ENCODE measurements around the gene FAF2.

DNA sequence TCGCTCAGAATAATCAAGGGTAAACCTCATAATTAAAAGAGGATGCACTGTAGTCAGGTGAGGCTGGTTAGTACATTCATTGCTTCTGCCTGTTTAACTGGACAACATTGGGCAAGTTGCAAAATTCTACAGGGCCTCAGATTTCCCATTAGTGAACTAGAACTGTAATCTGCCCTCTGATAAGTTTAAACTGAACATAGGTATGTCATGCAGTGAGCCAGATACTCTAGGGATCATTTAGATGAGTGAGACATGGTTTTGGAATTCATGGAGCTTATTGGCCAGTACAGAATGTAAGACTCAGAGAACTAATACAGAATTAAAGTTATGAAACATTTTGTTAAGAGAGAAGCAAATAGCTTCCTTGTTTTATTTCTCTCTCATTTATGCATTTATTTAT, 53.1 kb downstream of the FAF2 start:
- TF ChIP-seq, protein P1, sequence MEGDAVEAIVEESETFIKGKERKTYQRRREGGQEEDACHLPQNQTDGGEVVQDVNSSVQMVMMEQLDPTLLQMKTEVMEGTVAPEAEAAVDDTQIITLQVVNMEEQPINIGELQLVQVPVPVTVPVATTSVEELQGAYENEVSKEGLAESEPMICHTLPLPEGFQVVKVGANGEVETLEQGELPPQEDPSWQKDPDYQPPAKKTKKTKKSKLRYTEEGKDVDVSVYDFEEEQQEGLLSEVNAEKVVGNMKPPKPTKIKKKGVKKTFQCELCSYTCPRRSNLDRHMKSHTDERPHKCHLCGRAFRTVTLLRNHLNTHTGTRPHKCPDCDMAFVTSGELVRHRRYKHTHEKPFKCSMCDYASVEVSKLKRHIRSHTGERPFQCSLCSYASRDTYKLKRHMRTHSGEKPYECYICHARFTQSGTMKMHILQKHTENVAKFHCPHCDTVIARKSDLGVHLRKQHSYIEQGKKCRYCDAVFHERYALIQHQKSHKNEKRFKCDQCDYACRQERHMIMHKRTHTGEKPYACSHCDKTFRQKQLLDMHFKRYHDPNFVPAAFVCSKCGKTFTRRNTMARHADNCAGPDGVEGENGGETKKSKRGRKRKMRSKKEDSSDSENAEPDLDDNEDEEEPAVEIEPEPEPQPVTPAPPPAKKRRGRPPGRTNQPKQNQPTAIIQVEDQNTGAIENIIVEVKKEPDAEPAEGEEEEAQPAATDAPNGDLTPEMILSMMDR (IDR thresholded peaks at IDR 0.05; ENCODE audit: insufficient read depth, low read length), result no peak
- TF ChIP-seq, protein P2, sequence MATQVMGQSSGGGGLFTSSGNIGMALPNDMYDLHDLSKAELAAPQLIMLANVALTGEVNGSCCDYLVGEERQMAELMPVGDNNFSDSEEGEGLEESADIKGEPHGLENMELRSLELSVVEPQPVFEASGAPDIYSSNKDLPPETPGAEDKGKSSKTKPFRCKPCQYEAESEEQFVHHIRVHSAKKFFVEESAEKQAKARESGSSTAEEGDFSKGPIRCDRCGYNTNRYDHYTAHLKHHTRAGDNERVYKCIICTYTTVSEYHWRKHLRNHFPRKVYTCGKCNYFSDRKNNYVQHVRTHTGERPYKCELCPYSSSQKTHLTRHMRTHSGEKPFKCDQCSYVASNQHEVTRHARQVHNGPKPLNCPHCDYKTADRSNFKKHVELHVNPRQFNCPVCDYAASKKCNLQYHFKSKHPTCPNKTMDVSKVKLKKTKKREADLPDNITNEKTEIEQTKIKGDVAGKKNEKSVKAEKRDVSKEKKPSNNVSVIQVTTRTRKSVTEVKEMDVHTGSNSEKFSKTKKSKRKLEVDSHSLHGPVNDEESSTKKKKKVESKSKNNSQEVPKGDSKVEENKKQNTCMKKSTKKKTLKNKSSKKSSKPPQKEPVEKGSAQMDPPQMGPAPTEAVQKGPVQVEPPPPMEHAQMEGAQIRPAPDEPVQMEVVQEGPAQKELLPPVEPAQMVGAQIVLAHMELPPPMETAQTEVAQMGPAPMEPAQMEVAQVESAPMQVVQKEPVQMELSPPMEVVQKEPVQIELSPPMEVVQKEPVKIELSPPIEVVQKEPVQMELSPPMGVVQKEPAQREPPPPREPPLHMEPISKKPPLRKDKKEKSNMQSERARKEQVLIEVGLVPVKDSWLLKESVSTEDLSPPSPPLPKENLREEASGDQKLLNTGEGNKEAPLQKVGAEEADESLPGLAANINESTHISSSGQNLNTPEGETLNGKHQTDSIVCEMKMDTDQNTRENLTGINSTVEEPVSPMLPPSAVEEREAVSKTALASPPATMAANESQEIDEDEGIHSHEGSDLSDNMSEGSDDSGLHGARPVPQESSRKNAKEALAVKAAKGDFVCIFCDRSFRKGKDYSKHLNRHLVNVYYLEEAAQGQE (IDR thresholded peaks at IDR 0.05; ENCODE audit: insufficient replicate concordance, low read depth), result no peak
- TF ChIP-seq POLR2AphosphoS5 (IDR thresholded peaks at IDR 0.05; ENCODE audit: low read depth) (no peak), SPI1 (IDR thresholded peaks at IDR 0.05; ENCODE audit: borderline replicate concordance, low read depth) (no peak), GABPA (IDR thresholded peaks at IDR 0.05; ENCODE audit: low read depth) (no peak)

All from HL-60 (cell line).